ENCODE results near the gene ASRGL1. TPM values are rescaled to one million over a fixed set of nuclear protein-coding genes. Genes with fewer than 3 reads are reported as not detected.

The ASRGL1 gene
- total RNA-seq, 1 experiment from 2014 or later, result 31.1 TPM

GRCh38 chr11:62432695-62433094, 95.4 kb downstream of the ASRGL1 start:
- Histone ChIP-seq H3K23me2 (ENCODE audit: insufficient read length, low read depth, low read length, poor library complexity, severe bottlenecking) (no peaks in the 10 kb centered on the region), H3T11ph (ENCODE audit: low read length) (no peak overlapping the region), H3K79me1 (ENCODE audit: insufficient read depth, low read depth, low read length, poor library complexity, severe bottlenecking) (no peaks in the 10 kb centered on the region), H3K23ac (ENCODE audit: insufficient read length, low read depth, low read length) (no peak overlapping the region), H3K9ac (ENCODE audit: extremely low read depth, insufficient read length, low read length) (no peak overlapping the region), H3K27ac (ENCODE audit: insufficient read length, low read depth, low read length) (no peak overlapping the region), H4K91ac (ENCODE audit: insufficient read length, low read depth, low read length) (no peak overlapping the region), H2BK120ac (ENCODE audit: low read depth, low read length, poor library complexity, severe bottlenecking) (no peak overlapping the region), H2AFZ (ENCODE audit: low read length) (no peak overlapping the region), H3K4ac (ENCODE audit: low read depth, low read length) (no peak overlapping the region), H3K56ac (ENCODE audit: insufficient read length, low read depth, low read length) (no peak overlapping the region), H3K18ac (ENCODE audit: insufficient read length, low read depth, low read length) (no peak overlapping the region), H3K9me3 (ENCODE audit: control insufficient read depth, low read depth, low read length) (no peaks in the 10 kb centered on the region), H3K79me2 (ENCODE audit: insufficient read depth, low read length) (no peaks in the 10 kb centered on the region), H4K5ac (ENCODE audit: insufficient read length, low read depth, low read length) (no peak overlapping the region), H2BK12ac (ENCODE audit: insufficient read length, low read depth, low read length) (no peak overlapping the region), H2BK5ac (ENCODE audit: insufficient read length, low read length) (no peak overlapping the region), H3K4me2 (ENCODE audit: insufficient read depth, insufficient read length, low read length) (no peak overlapping the region), H2AK5ac (ENCODE audit: insufficient read length, low read length) (no peak overlapping the region), H4K20me1 (ENCODE audit: control insufficient read depth, insufficient read depth, insufficient read length) (no peaks in the 10 kb centered on the region), H3K27me3 (ENCODE audit: insufficient read depth, low read length) (no peaks in the 10 kb centered on the region), H3K14ac (ENCODE audit: insufficient read depth, low read length) (no peak overlapping the region), H2BK20ac (ENCODE audit: low read depth, low read length, poor library complexity, severe bottlenecking) (no peak overlapping the region), H2BK15ac (ENCODE audit: low read depth, low read length) (no peak overlapping the region), H4K8ac (replicated peaks; ENCODE audit: insufficient read length, low read depth, low read length) (no peak overlapping the region), H3K4me1 (ENCODE audit: insufficient read depth, low read length) (no peaks in the 10 kb centered on the region)
- TF ChIP-seq CTCF (conservative IDR thresholded peaks at IDR 0.05), result no peak
- Mint-ChIP-seq H3K4me3 (no peak overlapping the region), H3K27me3 (ENCODE audit: low read depth) (peaks cover 16% of the 10 kb centered on the region), H3K36me3 (ENCODE audit: insufficient read depth in 1 of 3, low read depth in 3 of 3) (peaks cover 0 to 4% (median 0%) of the 10 kb centered on the region in 3 experiments; a peak in 1 of 7 replicates), H3K27ac (no peak overlapping the region), H3K4me1 (peaks cover 13 to 17% of the 10 kb centered on the region in 2 experiments; a peak in 3 of 4 replicates), H3K9me3 (peaks cover 2 to 4% of the 10 kb centered on the region in 2 experiments; a peak in 4 of 5 replicates)
- no CpG with 5 or more reads among the region's 9 CpGs for WGBS (ENCODE audit: extremely low coverage, insufficient read length, low lambda C conversion rate)
- DNase-seq, result no peak
